Middle frontal gyrus (tissue), 1 donor: ENCODE results near the gene PRDM11.
"Not testable (repeated sequence)": the region's sequence is repeated elsewhere in the genome, so short reads cannot be mapped to it uniquely, and the experiment has no call there.

Experiments
- DNase-seq: peaks from one replicate; pipeline ENCODE4 v3.0.0-alpha.2; 2015; ENCODE audit warnings: low spot score; ENCODE audit errors: extremely low spot score

The PRDM11 gene

DNA sequence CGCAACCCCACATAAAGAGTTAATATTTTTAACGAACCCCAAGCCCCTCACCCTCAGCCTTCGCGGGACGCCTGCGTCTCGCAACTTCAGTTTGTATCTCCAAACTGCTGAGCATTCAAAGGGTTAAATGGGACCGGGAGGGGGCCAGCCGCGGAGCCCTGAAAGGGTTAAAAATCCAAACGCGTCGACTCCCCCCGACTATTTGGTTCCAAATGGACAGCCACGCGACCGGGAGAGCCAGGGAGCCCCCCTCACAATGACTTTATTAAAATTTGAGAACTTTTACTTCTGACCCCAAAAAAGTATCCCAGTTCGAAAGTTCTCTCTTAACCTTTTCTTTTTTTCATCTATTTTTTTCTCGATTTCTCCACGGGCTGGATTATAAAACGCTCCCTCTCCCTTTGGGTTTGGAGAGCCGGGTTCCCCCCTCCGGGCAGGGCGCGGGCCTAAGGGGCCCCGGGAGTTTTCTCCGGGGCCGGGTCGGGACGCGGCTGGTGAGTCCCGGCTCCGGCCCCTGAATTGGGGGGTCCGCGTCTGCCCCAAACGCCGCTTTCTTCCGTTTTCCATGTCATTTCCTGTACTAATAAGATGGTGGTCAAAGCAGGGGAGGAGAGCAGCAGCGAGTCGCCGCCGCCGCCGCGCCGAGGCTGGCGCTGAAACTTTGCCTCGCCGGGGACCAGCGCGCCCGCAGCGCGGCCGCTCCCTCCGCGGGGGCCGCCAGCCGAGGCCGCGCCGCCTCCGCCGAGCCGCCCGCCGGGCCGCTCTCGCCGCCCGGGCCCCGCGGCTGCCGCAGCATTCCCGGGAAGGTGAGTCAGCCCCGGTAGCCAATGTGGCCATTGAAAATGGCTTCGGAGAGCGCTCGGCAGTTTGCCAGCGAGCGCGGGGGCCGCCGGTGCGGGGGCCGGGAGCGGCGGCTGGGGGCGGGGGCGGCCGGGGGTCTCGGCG, at the start of gene PRDM11:
Gene PRDM11, plus strand, starts transcription at position 568 of the 945 bp plus-strand sequence. CDS start 35,128 bp downstream, outside the sequence.
- DNase-seq: no peak

DNA sequence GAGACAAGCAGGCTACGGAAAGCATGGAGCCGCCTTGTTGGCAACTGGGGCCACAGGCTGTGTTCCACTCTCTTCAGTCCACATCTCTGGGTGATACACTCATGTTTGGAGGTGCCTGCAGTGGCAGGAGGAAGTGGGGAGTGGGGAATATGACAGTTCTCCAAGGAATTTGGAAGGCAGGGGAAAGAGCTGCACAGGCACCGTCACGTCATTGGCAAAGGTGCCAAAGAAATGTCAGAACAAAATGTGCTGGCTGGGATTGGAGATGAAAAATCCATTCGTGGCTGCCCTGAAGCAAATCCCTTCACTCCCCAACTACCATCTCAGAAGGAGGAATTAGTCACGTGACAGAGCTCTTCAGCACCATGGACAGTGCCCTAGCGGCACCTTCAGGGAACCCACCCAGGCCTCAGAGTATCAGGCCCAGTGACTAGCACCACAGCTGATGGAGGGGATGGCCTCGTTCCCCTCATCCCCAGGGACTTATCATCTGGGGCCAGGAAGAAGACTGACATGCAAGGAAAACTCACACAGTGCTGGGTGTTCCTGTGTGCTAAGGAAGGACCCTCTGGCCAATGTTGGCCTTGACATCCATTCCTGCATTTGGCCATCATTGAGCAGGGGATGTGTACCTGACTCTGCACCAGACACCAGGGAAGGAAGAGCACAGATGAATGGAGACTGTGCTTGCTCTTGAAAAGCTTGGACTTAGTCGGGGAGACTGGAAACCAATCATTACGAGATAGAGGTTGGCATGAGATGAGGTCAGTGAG, 48.5 kb upstream of the PRDM11 start:
- no peak for DNase-seq

DNA sequence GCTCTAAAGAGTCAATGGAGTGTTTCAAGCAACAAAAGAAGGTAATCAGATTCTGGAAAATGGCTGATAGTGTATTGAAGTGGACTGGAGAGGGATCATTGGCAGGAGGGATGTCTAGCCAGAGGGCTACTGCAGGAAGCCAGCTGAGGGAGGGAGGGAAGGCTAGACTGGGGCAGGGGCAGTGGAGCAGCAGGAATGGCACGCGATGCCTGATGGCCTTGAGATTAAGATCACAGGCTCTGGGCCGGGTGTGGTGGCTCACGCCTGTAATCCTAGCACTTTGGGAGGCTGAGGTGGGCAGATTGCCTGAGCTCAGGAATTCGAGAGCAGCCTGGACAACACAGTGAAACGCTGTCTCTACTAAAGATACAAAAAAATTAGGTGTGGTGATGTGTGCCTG, 47.5 kb upstream of the PRDM11 start:
- no peak for DNase-seq

DNA sequence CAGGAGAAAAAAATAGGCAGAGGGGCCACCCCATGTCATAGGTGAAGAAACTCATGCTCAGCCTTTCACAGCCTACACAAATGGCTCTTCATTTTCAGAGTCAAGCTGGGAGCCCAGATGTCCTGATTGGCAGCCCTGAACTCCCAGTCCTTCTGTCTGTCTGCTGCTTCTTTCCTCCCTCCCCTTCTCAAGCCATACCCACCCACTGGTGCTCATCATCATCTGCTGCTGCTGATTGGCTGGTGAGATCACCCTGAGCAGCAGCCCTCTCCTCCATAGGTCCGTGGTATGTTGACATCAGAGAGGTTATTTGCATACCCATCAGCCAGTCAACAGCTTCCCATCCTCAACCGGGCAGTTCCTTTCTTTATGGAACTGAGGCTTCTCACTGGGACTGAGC, 46.1 kb upstream of the PRDM11 start:
- DNase-seq: no peak

DNA sequence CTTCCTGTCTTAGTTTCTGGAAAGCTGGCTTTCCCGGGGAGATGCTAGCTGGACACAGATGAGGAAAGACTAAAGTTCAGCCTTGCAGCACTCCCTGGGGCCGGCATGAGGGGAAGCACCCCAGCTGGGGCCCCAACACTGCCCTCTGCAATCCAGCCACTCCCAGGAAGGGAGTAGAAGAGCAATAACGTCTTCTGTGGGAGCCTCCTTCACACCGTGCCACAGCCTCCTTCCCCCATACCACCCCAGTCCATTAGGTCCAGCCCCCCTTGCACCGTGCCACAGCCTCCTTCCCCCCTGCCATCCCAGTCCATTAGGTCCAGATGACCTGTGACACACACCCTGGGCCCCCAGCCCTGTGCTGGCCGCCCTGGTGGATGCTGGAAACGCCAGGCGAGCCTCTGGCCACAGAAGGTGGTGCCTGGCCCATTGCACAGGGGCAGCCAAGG, 44.1 kb upstream of the PRDM11 start:
- DNase-seq: no peak

DNA sequence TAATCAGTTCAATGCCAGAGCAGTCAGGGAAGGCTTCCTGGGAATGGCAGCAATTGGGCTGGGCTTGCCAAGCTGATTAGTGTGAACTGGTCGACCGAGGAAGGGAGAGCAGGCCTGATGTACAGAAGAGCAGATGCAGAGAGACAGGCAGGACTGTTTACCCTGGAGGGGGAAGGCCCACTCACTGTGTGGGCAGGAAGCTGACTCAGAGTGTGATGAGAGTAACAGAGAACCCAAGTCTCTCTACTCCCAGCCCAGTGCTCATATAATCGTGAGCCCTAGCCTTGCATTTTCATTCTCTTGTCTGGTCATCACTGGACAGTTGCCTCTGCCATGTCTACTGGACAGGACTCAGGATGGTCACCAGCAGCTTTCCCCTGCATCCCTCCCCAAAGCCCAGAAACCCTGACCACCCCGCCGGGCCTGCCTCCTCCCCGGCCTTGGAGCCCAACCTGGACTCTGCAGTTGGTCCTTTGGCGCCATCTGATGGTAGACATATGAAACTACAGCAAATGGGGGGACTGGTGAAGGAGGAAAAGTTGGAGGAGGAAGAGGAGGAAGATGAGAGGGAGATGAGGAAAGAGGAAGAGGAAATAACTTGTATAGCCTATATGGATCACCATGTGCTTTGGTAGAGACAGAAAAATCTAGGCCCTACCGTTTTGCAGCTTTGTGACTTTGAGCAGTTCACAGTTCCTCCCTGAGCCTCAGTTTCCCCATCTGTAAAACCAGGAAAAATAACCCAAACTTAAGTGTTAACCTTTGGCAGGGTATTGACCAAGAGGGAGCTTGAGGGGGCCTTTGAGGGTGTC, 43.4 kb upstream of the PRDM11 start:
- DNase-seq: no peak

DNA sequence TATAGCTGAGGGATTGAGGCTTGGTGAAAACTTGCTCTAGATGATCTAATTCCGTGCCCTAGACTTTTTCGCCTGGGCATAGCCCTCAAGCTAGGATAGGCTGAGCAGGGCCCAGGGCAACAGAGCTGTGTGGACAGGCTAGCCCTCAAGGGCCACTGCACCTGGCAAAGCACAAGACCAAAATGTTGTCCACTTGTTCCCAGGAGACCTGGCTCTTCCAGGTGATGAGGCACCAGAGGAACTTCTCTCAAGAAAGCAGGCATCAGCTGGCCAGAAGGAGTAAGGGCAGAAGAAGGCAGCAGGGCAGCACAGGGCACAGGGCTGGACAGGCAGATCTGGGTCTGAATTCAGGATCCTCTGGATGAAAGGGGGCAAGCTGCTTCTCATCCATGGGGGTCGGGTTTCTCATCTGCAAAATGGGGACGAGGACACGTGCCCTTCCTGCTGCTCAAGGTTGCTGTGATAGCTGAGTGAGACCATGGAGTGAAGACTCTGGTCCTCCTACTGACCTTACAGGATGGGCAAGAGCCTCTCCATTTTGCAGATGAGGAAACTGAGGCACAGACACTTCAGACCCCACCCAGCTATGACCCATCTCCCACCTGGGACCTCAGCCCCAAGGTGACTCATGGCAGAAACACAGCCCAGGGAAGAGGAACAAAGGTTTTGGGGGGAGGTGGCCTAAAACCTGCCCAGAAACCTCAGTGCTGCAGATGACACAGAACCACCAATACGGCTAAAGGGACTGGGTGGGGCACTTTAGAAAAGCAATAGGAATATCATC, 42.2 kb upstream of the PRDM11 start:
- no peak for DNase-seq

DNA sequence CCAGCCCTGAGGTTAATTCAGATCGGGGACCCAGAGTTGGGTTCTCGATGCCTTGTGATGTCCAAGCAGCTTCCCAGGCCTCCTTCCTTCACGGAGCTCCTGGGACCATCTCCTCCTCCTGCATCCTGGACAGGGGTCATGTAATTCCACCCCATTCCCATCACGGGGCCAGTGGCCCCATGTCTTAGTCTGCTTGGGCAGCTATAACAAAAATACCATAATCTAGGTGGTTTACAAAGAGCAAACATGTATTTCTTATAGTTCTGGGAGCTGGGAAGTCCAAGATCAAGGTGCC, 41.7 kb upstream of the PRDM11 start:
- DNase-seq: no peak

DNA sequence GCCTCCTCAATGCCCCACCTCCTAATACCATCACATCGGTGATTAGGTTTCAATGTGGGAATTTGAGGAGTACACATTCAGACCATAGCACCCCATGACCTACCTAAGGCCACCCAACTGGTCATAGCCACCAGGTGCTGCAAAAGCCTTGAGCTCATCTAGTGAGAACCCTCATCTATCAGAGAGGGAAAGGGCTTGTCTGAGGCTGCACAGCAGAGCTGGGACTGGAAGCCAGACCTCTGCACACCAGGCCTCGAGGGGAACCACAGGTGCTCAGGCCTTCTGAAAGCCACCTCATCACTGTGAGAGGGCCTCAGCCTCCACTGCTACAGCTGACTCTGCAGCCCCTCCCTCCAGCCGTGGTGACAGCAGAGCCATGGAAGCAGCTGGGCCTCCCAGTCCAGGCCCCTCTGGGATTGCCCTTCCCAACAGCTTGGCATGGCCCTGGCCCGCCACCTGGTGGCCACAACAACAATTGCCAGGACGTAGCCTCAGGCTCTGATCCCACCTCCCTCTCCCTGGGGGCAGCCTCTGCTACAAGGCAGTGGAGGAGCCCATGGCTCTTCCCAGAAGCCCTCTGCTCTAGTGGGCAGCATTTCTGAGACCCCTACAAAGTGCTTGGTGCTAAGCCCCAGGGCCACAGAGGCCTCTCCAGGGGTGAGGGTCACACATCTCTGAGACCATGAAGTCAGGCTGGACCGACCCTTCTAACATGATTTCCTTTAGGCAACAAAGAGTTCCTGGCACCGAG, 41.0 kb upstream of the PRDM11 start:
- DNase-seq: no peak

DNA sequence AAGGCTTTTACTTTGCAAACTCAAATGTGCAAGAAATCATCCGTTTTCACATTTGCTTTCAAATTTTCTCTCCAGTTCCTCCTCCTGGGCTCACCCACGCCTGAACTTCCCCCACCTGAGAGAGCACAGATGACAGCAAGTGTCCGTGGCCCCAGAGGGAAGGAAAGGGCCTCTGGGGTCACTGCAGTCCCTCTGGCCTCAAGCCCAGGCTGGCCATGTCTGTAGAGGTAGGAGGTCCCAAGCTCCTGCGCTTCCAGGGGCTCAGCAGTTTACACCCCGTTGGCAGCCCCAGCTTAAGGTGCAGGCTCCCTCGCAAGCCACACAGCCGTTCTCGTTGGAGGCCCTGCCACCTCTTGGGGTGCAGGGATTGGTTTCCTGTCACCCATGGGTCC, 40.5 kb upstream of the PRDM11 start:
- DNase-seq: no peak

DNA sequence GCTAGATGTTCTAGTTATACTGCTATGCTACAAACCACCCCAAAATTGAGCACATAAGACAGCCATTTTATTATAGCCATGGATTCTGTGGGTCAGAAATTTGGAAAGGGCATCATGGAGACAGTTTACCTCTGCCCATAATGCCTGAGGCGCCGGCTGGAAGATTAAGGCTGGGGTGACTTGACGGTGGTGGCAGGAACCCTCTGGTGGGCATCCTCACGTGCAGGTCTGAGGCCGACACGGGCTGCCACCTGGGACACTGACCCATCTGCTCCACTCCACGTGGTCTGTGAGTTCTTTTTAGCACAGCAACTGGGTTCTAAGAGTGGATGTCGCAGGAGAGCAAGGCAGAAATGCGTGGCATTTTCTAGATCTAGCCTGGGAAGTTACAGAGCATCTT, 40.0 kb upstream of the PRDM11 start:
- no peak for DNase-seq

DNA sequence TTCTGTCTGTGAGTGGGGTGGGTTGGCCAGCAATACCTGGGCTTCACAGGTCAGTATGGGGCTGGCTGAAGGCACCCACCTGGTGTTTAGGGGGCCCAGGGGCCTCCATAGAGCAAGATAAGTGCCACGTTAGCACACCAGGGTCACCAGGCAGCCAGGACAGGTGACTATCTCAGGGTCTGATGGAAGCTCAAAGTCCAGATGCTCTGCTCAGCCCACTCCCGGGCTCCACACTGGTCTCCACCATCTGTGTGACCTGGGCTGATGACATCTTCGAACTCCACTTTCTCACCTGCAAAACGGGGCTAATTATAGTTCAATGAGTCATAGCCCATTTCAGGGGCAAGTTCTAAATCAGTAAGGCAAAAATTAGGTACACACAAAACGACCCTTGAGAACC, 39.4 kb upstream of the PRDM11 start:
- DNase-seq: no peak

DNA sequence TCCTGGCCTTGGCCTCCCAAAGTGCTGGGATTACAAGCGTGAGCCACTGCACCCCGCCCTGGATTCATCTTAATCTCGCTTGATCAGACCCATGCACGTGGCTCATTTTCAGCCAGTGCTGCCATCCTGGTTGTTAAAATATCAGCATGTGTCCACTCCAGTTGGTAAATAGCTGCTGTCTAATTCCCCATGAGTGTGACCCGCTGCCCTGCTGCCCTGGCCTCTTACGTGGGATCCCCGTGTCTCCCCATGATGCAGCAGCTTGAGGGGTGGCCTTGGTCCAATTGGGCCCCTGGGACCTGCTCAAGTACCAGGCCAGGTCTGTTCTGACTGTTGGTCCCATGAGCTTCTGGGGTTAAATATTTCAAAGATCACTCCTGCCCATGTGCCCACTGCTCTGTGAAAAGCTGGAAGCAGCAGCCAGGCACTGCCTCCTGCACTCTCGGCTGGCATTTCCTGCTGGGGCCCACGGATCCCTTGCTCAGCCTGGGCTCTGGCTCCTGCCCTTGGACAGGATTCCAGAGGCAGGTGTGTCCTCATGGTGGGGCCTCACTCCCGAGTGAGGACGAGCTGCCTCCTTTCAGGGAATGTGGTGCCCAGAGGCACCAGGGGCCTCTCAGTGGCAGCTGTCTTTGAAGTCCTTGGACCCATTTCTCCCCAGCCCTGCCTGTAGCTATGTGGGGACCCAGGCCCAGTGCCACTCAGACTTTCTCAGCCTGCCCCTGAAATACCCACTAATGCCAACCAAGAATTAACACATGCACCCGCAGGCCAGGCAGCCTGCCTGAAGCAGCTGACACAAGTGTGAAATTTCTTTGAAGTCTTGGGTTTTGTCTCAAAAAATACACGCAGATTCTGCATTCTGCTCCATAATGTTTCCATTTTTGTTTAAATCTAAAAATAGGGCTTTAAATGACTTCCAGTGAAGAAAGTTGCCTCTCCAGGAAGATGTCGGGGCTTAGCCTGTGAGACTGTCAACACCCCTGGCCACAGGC, 38.1 kb upstream of the PRDM11 start:
- peak; percentile 40 for DNase-seq

DNA sequence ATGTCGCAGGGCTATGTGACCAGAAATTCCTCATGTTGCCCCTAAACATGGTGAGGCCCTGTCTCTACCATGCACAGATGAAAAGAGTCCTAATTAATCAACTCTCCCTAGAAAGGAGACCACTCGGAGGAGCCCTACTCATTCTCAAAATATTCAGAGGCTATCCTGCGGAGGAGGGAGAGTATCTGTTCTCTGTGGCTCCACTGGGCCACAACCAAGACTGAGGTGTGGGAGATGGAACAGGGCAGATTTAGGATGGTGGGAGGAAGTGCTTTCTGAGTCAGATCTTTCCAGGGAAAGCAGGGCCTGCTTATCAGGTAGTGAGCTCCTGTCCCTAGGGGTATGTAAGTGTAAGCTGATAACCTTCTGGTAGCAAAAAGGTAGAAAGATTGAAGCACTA, 37.0 kb upstream of the PRDM11 start:
- no peak for DNase-seq

DNA sequence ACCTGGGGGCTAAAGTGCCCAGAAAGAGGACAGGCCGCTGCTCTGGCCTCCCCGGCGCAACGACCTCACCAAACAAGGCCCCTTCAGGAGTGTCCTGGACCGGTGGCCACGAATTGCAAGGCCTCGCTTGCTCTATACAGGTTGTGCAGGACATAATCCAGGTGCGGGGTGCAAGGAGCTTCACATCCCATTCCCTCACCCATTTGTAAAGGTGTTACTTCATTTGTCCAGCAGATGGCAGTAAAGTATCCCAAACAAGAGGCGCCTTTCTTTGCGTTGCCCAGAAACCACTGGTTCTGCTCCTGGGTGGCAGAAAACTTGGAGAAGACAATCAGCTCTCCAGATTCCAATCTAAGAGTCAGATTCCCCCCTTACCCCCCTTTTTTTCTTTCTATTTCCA, 35.9 kb upstream of the PRDM11 start:
- DNase-seq: peak; percentile 77

DNA sequence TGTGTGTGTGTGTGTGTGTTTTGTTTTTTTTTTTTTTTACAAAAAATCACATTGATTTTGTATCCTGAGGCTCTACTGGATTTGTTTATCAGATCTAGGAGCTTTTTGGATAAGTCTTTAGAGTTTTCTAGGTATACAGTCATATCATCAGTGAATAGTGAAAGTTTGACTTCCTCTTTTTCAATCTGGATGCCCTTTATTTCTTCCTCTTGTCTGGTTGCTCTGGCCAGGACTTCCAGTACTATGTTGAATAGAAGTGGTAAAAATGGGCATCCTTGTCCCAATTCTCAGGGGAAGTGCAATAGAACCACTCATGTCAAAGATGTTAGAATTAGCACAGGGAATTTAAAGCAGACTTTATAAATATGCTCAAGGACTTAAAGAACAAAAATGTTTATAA, 32.6 kb upstream of the PRDM11 start:
- DNase-seq: no peak

DNA sequence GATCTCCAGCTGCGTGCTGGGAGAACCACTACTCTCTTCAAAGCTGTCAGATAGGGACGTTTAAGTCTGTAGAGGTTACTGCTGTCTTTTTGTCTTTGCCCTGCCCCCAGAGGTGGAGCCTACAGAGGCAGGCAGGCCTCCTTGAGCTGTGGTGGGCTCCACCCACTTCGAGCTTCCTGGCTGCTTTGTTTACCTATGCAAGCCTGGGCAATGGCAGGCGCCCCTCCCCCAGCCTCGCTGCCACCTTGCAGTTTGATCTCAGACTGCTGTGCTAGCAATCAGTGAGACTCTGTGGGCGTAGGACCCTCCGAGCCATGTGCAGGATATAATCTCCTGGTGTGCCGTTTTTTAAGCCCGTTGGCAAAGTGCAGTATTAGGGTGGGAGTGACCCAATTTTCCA, 18.6 kb upstream of the PRDM11 start:
- DNase-seq: not testable (repeated sequence)

DNA sequence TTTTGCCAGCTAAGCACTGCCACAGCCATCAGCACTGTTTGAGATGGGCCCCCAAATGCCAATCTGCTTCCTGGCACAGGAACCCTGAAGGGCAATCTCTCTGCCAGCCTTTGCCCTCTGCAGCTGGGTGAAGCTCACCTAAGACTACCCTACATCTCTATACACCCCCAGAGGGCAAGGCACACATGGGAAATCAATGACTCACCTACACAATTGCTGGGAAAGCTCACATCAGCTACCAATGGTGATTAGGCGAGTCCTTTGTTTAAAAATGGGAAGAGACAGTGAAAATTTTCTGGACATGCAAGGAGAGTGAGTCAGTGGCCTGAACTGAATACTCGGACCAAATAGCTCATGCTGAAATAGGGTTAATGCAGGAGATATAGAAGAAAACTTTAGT, 12.6 kb upstream of the PRDM11 start:
- DNase-seq: no peak

DNA sequence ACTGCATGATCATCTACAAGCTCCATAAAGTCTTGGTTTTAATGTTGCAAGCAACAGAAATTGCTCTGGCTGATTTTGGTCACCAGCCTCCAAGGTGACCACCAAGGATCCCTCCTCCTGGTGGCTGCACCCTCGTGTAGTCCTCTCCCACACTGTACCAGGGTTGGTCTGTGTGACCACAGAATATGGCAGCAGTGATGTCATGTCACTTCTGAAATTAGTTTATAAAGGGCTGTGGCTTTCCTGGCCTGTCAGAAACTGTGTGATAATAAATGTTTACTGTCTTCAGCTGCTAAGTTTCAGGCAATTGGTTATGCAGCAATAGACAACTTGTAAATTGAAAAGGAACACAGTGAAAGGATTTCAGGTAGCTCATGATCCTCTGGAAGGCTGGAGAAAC, 5.3 kb upstream of the PRDM11 start:
- DNase-seq: no peak
